Motor neuron (in vitro differentiated cells): ENCODE data around the gene LSAMP. TPM values are rescaled to one million over a fixed set of nuclear protein-coding genes. Genes with fewer than 3 reads are reported as not detected.
A peak's percentile ranks its signal among the peaks of the same experiment; 100 is the strongest.

Experiments used
- ATAC-seq, 8 experiments: fragments of 200-7000 bp; cut with Tn5 transposase; replicated peaks in 6 of 8; 2 replicates each; pipeline ENCODE4 v1.8.0; 2021; ENCODE audit warnings: mild to moderate bottlenecking in 8 of 8, moderate library complexity in 8 of 8
- H3K27ac ChIP-seq, 2 donors: fragments of 250-450 bp; sonication (Bioruptor Pico); 2 replicates each; pipeline ENCODE4 v1.9.0; 2021; ENCODE audit warnings: antibody characterized with exemption in 2 of 2, mild to moderate bottlenecking in 2 of 2, moderate library complexity in 1 of 2
- H3K4me1 ChIP-seq, 2 donors: fragments of 250-450 bp; sonication (Bioruptor Pico); replicated peaks in 1 of 2; 2 replicates each; pipeline ENCODE4 v1.6.1; 2021; ENCODE audit warnings: antibody characterized with exemption in 2 of 2, mild to moderate bottlenecking in 2 of 2, moderate library complexity in 1 of 2
- H3K4me3 ChIP-seq, 5 donors: fragments of 250-450 bp; sonication (Bioruptor Pico); 2 replicates each; pipeline ENCODE4 v1.9.0; 2021; ENCODE audit warnings: antibody characterized with exemption in 5 of 5, mild to moderate bottlenecking in 5 of 5, moderate library complexity in 4 of 5
- WGBS, 10 experiments: fragments of 450-650 bp; shearing (Covaris generic); methylation state at CpG; one replicate each; pipeline ENCODE4 v1.0.0; 2022; 5-methylcytosine and 5-hydroxymethylcytosine counted together
- in situ Hi-C, 9 experiments: fragments of 400-800 bp; cut with MboI; loops; one replicate each; pipeline ENCODE4 v1.15.0; 2021; ENCODE audit warnings: low sequenced_read_pairs in 9 of 9, low pct_unique_long_range_greater_than_20kb in 2 of 9; ENCODE audit not compliant: unreplicated experiment in 9 of 9
- total RNA-seq, 8 experiments: library from RNA; unstranded; fragments of 300-600 nt; gene quantifications; 2 replicates each; pipeline versions ENCODE4 v1.2.3 to v1.2.4, GENCODE V29; 2022

The LSAMP gene
- total RNA-seq = 10 to 100 TPM; 24.4 to 76.5 (median 39.2) TPM

DNA sequence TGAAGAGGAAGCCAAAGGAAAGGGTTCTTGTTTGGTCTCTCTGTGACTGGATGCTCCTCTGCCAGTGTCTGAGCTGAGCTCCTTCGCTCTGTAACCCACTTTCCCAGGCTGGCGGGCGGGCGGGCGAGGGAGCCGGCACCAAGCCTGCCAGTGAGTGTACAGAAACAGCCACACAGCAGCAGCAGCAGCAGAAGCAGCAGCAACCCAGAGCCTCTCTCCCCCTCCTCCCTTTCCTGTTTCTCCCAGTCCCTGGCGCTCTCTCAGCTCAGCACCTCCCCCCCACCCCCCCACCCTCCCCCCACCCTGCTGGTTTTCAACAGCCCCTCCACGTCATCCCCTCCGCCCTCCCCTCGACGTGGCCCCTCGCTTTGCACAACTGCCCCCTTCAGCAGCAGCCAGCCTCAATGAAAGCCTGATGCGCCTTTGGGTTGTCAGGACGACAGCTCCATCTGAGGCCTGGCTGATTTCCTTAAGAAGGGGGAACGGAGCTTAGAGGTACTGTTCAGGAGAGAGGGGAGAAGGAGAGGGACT is at the start of gene LSAMP:
TSS of gene LSAMP (minus strand) at position 177 of the 531 bp plus-strand sequence.
- peak within 1 kb of the TSS; percentile 8 to 75 for H3K27ac ChIP-seq
- WGBS, 10 experiments = 0 to 19% (median 0%) methylated on average over 1 to 3 of the region's 15 CpGs; no CpG with 5 or more reads in 6 of the 10 experiments
- ATAC-seq = peak; percentile 40 to 86 (median 85)

GRCh38 chr3:116492379-116492778 is 47.1 kb upstream of the LSAMP start:
- no peak overlapping the region for H3K4me3 ChIP-seq
- no peak for ATAC-seq
- H3K4me1 ChIP-seq = no peaks in the 10 kb centered on the region
- H3K27ac ChIP-seq = no peak overlapping the region
- WGBS, 10 experiments = 37 to 92% (median 77%) methylated on average over 1 to 2 of the region's 2 CpGs
- in situ Hi-C loops = no loop called here

More for the DNA sequence above, at the start of gene LSAMP:
- in situ Hi-C loops = loop anchor here in 1 of 9 experiments (25.0 kb wide), 1 partner anchor 308 kb away; no protein-coding TSS in a partner anchor
- peak within 1 kb of the TSS; percentile 39 to 59 (median 43) for H3K4me3 ChIP-seq
- peaks cover 30 to 39% of the 10 kb centered on the region in 2 donors for H3K4me1 ChIP-seq

DNA sequence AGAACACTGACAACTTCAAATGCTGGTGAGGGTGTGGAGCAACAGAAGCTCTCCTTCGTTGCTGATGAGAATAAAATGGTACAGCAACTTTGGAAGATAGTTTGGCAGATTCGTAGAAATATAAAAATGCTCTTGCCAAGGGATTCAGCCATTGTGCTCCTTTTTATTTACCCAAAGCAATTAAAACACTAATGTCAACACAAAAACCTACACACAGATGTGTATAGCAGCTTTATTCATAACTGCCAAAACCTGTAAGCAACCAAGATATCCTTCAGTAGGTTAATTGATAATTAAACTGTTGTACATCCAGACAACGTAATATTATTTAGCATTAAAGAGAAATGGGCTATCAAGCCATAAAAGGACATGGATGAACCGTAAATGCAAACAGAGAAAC is 37.8 kb upstream of the LSAMP start:
- WGBS, 10 experiments = 6 to 100% (median 76%) methylated on average over 1 to 4 of the region's 4 CpGs
- no peak overlapping the region for H3K27ac ChIP-seq

GRCh38 chr3:116476691-116477090 is 31.4 kb upstream of the LSAMP start:
- in situ Hi-C loops = no loop called here
- H3K4me1 ChIP-seq = peaks cover 0 to 25% of the 10 kb centered on the region in 2 donors
- H3K4me3 ChIP-seq = no peak overlapping the region
- ATAC-seq = no peak
- no peak overlapping the region for H3K27ac ChIP-seq

More for the DNA sequence above, 37.8 kb upstream of the LSAMP start:
- in situ Hi-C loops = no loop called here
- Histone ChIP-seq H3K4me1 (no peaks in the 10 kb centered on the region), H3K4me3 (no peak overlapping the region)
- ATAC-seq = no peak

- H3K4me1 ChIP-seq = peaks cover 0 to 25% of the 10 kb centered on the region in 2 donors
- ATAC-seq = peak in 5 of 8 experiments; percentile 12 to 30 (median 19)
- in situ Hi-C loops = no loop called here
- H3K4me3 ChIP-seq = no peak overlapping the region
- H3K27ac ChIP-seq = no peak overlapping the region
Observed at GRCh38 chr3:116474801-116475200, 29.5 kb upstream of the LSAMP start.

GRCh38 chr3:116474032-116474780 is 28.9 kb upstream of the LSAMP start:
- in situ Hi-C loops = no loop called here

DNA sequence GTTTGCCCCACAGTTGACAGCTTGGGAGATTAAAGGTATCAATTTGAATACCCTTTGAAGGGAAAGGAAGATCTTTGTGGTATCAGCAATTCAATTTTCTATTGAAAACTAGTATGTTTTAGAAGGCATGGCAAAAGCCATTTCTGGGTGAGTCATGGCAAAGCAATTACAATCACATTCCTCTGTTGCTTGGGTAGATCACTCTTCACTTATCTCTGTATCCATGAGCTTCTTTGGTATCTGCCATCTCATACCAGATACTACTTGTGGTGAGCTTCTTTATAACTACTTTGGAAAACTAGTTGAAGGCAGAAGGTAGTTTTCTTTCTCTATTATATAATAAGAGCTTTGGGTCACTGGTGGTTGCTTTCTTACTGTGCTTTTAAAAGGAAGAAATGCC is 28.3 kb upstream of the LSAMP start:
- in situ Hi-C loops = no loop called here
- H3K27ac ChIP-seq = no peak overlapping the region
- ATAC-seq = peak in 3 of 8 experiments; percentile 36 to 70 (median 63)
- no peak overlapping the region for H3K4me3 ChIP-seq
- peaks cover 0 to 25% of the 10 kb centered on the region in 2 donors for H3K4me1 ChIP-seq

More at GRCh38 chr3:116474032-116474780, 28.9 kb upstream of the LSAMP start:
- Histone ChIP-seq H3K4me1 (peaks cover 0 to 25% of the 10 kb centered on the region in 2 donors), H3K4me3 (no peak overlapping the region), H3K27ac (no peak overlapping the region)
- 0 to 60% (median 20%) methylated on average over 1 to 2 of the region's 2 CpGs; no CpG with 5 or more reads in 5 of the 10 experiments for WGBS, 10 experiments
- ATAC-seq = peak in 6 of 8 experiments; percentile 17 to 95 (median 93)

DNA sequence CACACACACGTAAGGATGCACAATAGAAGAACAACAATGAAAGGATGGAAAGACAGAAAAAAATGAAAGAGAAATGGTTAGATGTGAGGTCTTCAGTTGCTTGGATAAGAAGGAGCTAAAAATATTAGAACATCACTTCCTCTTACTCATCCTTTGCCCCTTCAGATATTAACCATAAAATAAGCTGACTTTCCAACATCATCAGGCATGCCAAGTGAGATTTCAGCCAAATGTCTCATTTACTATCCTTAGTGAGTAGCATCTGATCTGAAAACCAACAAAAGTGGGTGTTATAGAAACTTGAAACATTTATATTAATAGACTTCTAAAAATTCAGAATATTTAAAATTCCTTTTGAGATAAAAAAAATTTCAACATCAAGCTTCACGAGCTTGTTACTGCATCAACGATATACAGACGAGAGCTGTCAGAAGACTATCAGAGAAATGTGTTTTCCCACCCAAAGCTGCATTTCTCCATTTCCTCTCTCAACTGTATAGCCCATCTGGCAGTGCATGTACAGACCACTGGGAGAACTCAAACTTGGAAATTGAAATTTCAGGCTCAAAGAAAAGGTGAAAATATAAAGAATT is 25.4 kb upstream of the LSAMP start:
- WGBS, 10 experiments = 7 to 100% (median 83%) methylated on average over 2 to 4 of the region's 4 CpGs
- no peak for ATAC-seq
- no peak overlapping the region for H3K4me3 ChIP-seq
- in situ Hi-C loops = no loop called here
- H3K27ac ChIP-seq = no peak overlapping the region
- H3K4me1 ChIP-seq = peaks cover 0 to 25% of the 10 kb centered on the region in 2 donors

- H3K4me1 ChIP-seq = peaks cover 0 to 18% of the 10 kb centered on the region in 2 donors
- no peak overlapping the region for H3K4me3 ChIP-seq
- no peak overlapping the region for H3K27ac ChIP-seq
- 19 to 100% (median 77%) methylated on average over 1 to 3 of the region's 3 CpGs for WGBS, 10 experiments
- ATAC-seq = no peak
- in situ Hi-C loops = no loop called here
Observed at GRCh38 chr3:116469546-116469945, 24.3 kb upstream of the LSAMP start.

DNA sequence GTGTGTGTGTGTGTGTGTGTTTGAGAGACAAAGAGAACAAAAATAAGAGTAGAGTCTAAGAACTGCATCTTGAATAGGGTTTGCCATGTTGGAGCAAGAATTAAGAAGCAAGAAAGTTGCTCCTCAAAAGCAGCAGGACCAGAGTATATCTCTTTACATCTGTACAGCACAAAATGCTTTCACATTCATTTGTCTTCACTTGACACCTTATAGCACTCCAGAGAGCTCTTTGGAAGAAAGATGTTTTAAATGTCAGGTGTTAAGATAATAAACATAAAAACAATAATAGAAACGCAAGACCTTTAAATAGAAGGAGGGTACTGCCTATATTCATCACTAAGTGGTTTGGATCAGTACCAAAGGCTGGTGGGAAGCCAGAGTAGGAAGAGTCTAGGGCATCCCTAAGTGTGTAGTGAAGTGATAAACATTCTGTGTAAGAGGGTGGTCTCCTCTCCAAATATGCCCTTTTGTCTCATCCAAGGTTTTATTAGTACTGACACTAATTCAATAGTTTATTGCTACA is 19.1 kb upstream of the LSAMP start:
- WGBS, 10 experiments = 14 to 75% (median 29%) methylated on average over 1 of the region's 1 CpG; no CpG with 5 or more reads in 5 of the 10 experiments
- Histone ChIP-seq H3K27ac (no peak overlapping the region), H3K4me1 (peaks cover 0 to 5% of the 10 kb centered on the region in 2 donors), H3K4me3 (no peak overlapping the region)
- in situ Hi-C loops = no loop called here
- peak in 4 of 8 experiments; percentile 23 to 85 (median 70) for ATAC-seq

GRCh38 chr3:116453666-116454346 is 8.5 kb upstream of the LSAMP start:
- no peak overlapping the region for H3K27ac ChIP-seq

DNA sequence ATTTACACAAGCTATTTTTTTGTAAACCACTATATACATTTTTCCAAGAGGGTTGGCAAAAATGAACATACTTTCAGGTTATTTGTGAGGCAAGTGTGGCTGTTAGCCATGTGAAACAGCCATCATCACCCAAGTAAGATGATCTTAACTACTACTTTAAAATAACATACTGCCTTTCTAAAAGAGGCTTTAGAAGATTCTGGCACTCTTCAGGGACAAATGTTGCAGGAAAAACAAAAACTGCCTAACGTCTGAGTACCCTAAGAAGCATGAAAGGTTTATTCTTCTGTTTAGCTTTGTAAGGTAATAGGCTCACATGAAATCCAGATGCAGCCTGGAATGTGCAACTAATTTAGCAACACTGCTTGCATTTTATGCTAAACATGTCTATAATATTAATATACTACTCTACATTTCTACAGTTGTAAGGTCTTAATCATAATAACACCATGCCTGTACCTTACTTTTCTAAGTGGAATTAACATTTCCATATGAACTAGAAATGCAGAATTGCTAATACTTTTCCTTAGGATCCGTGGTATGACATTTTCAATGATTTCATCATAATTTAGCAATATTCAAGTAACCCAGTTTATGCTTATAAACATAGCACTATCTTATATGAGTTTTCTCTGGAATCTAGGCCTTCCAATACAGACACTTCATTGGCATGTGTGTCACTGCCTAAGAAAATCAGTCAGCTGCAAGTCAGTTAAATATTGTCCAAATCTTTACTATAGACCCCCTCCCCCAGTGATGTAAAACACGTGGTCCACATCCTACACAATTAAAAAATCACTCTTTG is 4.5 kb upstream of the LSAMP start:
- H3K27ac ChIP-seq = no peak overlapping the region
- 0 to 100% (median 47%) methylated on average over 1 to 3 of the region's 3 CpGs; no CpG with 5 or more reads in 1 of the 10 experiments for WGBS, 10 experiments
- H3K4me1 ChIP-seq = peaks cover 8 to 10% of the 10 kb centered on the region in 2 donors
- H3K4me3 ChIP-seq = no peak overlapping the region
- in situ Hi-C loops = loop anchor here in 1 of 9 experiments (25.0 kb wide), 1 partner anchor 312 kb away; no protein-coding TSS in a partner anchor
- ATAC-seq = peak in 4 of 8 experiments; percentile 23 to 84 (median 44)

More at GRCh38 chr3:116453666-116454346, 8.5 kb upstream of the LSAMP start:
- H3K4me3 ChIP-seq = no peak overlapping the region
- WGBS, 10 experiments = 0 to 100% (median 85%) methylated on average over 1 of the region's 1 CpG; no CpG with 5 or more reads in 1 of the 10 experiments
- in situ Hi-C loops = no loop called here
- no peak for ATAC-seq
- peaks cover 0 to 2% of the 10 kb centered on the region in 2 donors for H3K4me1 ChIP-seq
